GM21390 (cell line): Measurements from ENCODE around the gene CYP27C1.
A peak's percentile ranks its signal among the peaks of the same experiment; 100 is the strongest.
"Not testable (repeated sequence)": the region's sequence is repeated elsewhere in the genome, so short reads cannot be mapped to it uniquely, and the experiment has no call there.

Experiments
- ATAC-seq: cut with Tn5 transposase; IDR thresholded peaks from one replicate; pipeline ENCODE4 v1.9.1; 2021; ENCODE audit not compliant: unreplicated experiment

CYP27C1 gene

GRCh38 chr2:127225186-127225960 lies 5.3 kb upstream of the CYP27C1 start:
- no peak for ATAC-seq

- not testable (repeated sequence) for ATAC-seq
Observed at GRCh38 chr2:127224135-127224534, 4.0 kb upstream of the CYP27C1 start.

- ATAC-seq = no peak
Observed at GRCh38 chr2:127220768-127221527, 849 bp upstream of the CYP27C1 start.

GRCh38 chr2:127219171-127220070 lies 678 bp downstream of the CYP27C1 start:
- no peak for ATAC-seq

- no peak for ATAC-seq
Observed at GRCh38 chr2:127218812-127219170, 1.3 kb downstream of the CYP27C1 start.

GRCh38 chr2:127217470-127218325 lies 2.4 kb downstream of the CYP27C1 start:
- ATAC-seq = no peak

GRCh38 chr2:127216593-127216992 lies 3.5 kb downstream of the CYP27C1 start:
- no peak for ATAC-seq

GRCh38 chr2:127216095-127216494 lies 4.0 kb downstream of the CYP27C1 start:
- ATAC-seq = no peak

GRCh38 chr2:127214201-127214600 lies 5.9 kb downstream of the CYP27C1 start:
- not testable (repeated sequence) for ATAC-seq

GRCh38 chr2:127208313-127208712 lies 11.8 kb downstream of the CYP27C1 start:
- no peak for ATAC-seq

- ATAC-seq = no peak
Observed at GRCh38 chr2:127205218-127206125, 14.6 kb downstream of the CYP27C1 start.

GRCh38 chr2:127201452-127201851 lies 18.6 kb downstream of the CYP27C1 start:
- no peak for ATAC-seq

GRCh38 chr2:127200962-127201361 lies 19.1 kb downstream of the CYP27C1 start:
- no peak for ATAC-seq

GRCh38 chr2:127199223-127199622 lies 20.9 kb downstream of the CYP27C1 start:
- ATAC-seq = no peak

GRCh38 chr2:127197475-127198385 lies 22.4 kb downstream of the CYP27C1 start:
- ATAC-seq = peak; percentile 70

- ATAC-seq = no peak
Observed at GRCh38 chr2:127196998-127197397, 23.1 kb downstream of the CYP27C1 start.

GRCh38 chr2:127196549-127196948 lies 23.6 kb downstream of the CYP27C1 start:
- ATAC-seq = no peak
